CD14-positive monocyte (primary cell): ENCODE measurements around the gene PFKFB4. TPM values are rescaled to one million over a fixed set of nuclear protein-coding genes. Genes with fewer than 3 reads are reported as not detected.
A peak's percentile ranks its signal among the peaks of the same experiment; 100 is the strongest.

Experiments
- DNase-seq, 3 donors: peaks; one replicate each; pipeline ENCODE4 v3.0.0-alpha.2; 2011 to 2022
- H2AFZ ChIP-seq: 2 replicates; pipeline ENCODE4 v1.6.0; 2012; ENCODE audit warnings: mild to moderate bottlenecking, low read depth, low read length, inconsistent platforms; ENCODE audit not compliant: insufficient read depth, poor library complexity, severe bottlenecking
- H3K27ac ChIP-seq, 2 donors: 1 replicate in 1 of 2; 2 replicates in 1 of 2; pipeline ENCODE4 v1.5.1; 2012 to 2013; ENCODE audit warnings: low read length in 2 of 2, control low read depth in 1 of 2, inconsistent platforms in 1 of 2, low read depth in 1 of 2, mild to moderate bottlenecking in 1 of 2
- H3K27me3 ChIP-seq, 2 donors: one replicate each; pipeline versions ENCODE4 v1.6.0 to v1.6.1; 2011 to 2013; ENCODE audit warnings: low read length in 2 of 2; ENCODE audit not compliant: control insufficient read depth in 2 of 2, insufficient read depth in 2 of 2
- H3K36me3 ChIP-seq, 2 donors: replicated peaks in 1 of 2; 1 replicate in 1 of 2; 2 replicates in 1 of 2; pipeline versions ENCODE4 v1.5.1 to v1.6.1; 2012 to 2013; ENCODE audit warnings: low read length in 2 of 2, control low read depth in 1 of 2, inconsistent platforms in 1 of 2, mild to moderate bottlenecking in 1 of 2; ENCODE audit not compliant: insufficient read depth in 2 of 2, control insufficient read depth in 1 of 2
- H3K4me1 ChIP-seq, 2 donors: 1 replicate in 1 of 2; 2 replicates in 1 of 2; pipeline versions ENCODE4 v1.5.1 to v1.6.1; 2012 to 2013; ENCODE audit warnings: low read length in 2 of 2, control low read depth in 1 of 2, inconsistent platforms in 1 of 2, mild to moderate bottlenecking in 1 of 2, moderate library complexity in 1 of 2; ENCODE audit not compliant: insufficient read depth in 2 of 2, control insufficient read depth in 1 of 2
- H3K4me2 ChIP-seq: replicated peaks from 2 replicates; pipeline ENCODE3; 2012; ENCODE audit warnings: low read length, moderate library complexity, mild to moderate bottlenecking; ENCODE audit not compliant: poor library complexity, severe bottlenecking; ENCODE audit errors: extremely low read depth
- H3K4me3 ChIP-seq, 3 experiments: fragments of 200-600 bp in 1 of 3; sonication (generic) in 1 of 3; replicated peaks in 1 of 3; 1 replicate in 2 of 3; 2 replicates in 1 of 3; pipeline ENCODE4 v1.5.1; 2011 to 2013; ENCODE audit warnings: low read length in 3 of 3, mild to moderate bottlenecking in 3 of 3, control low read depth in 2 of 3, low read depth in 2 of 3, inconsistent platforms in 1 of 3, moderate library complexity in 1 of 3
- H3K79me2 ChIP-seq: 2 replicates; pipeline ENCODE4 v1.6.0; 2012; ENCODE audit warnings: mild to moderate bottlenecking, control low read depth, inconsistent platforms, low read length, moderate library complexity; ENCODE audit not compliant: insufficient read depth
- H3K9ac ChIP-seq: 2 replicates; pipeline ENCODE4 v1.6.0; 2017; ENCODE audit warnings: low read length, mild to moderate bottlenecking; ENCODE audit not compliant: insufficient read depth, poor library complexity, severe bottlenecking
- H3K9me3 ChIP-seq, 2 donors: replicated peaks in 1 of 2; 1 replicate in 1 of 2; 2 replicates in 1 of 2; pipeline versions ENCODE4 v1.5.1 to v1.6.1; 2012 to 2013; ENCODE audit warnings: low read length in 2 of 2, control low read depth in 1 of 2; ENCODE audit not compliant: control insufficient read depth in 1 of 2, insufficient read depth in 1 of 2
- H4K20me1 ChIP-seq: 2 replicates; pipeline ENCODE4 v1.6.0; 2012; ENCODE audit warnings: mild to moderate bottlenecking, low read length, control low read depth, moderate library complexity; ENCODE audit not compliant: insufficient read depth
- H3K27ac Mint-ChIP-seq, 7 donors: one replicate each; pipeline ENCODE4 v1.8.0; 2020; ENCODE audit warnings: mild to moderate bottlenecking in 7 of 7, mixed read lengths in 7 of 7, moderate library complexity in 6 of 7, inconsistent platforms in 2 of 7
- H3K27me3 Mint-ChIP-seq, 3 donors: one replicate each; pipeline ENCODE4 v1.8.0; 2021 to 2022; ENCODE audit warnings: low read depth in 3 of 3, mild to moderate bottlenecking in 3 of 3, mixed read lengths in 3 of 3, moderate library complexity in 3 of 3, inconsistent platforms in 1 of 3
- H3K36me3 Mint-ChIP-seq, 2 donors: one replicate each; pipeline ENCODE4 v1.8.0; 2020; ENCODE audit warnings: mixed read lengths in 2 of 2, inconsistent platforms in 1 of 2, mild to moderate bottlenecking in 1 of 2
- H3K4me1 Mint-ChIP-seq: one replicate; pipeline ENCODE4 v1.8.0; 2020; ENCODE audit warnings: mild to moderate bottlenecking, mixed read lengths
- H3K4me3 Mint-ChIP-seq, 2 donors: one replicate each; pipeline ENCODE4 v1.8.0; 2020; ENCODE audit warnings: mild to moderate bottlenecking in 2 of 2, mixed read lengths in 2 of 2, moderate library complexity in 1 of 2
- H3K9me3 Mint-ChIP-seq, 7 donors: one replicate each; pipeline ENCODE4 v1.8.0; 2020 to 2022; ENCODE audit warnings: mixed read lengths in 7 of 7, mild to moderate bottlenecking in 6 of 7, moderate library complexity in 6 of 7, inconsistent platforms in 2 of 7
- CTCF ChIP-seq: fragments of 200-600 bp; IDR thresholded peaks from one replicate; pipeline ENCODE4 v1.8.0; 2022; ENCODE audit warnings: antibody characterized with exemption, mild to moderate bottlenecking
- WGBS: methylation state at CpG from one replicate; pipeline ENCODE4 v1.1.5; 2013; ENCODE audit warnings: missing lambda C conversion rate; ENCODE audit not compliant: insufficient coverage; 5-methylcytosine and 5-hydroxymethylcytosine counted together
- intact Hi-C, 2 donors: fragments of 100-400 bp; cut with micrococcal nuclease; formaldehyde crosslinking; loops; one replicate each; pipeline versions ENCODE4 v1.15.0 to v1.15.1; 2023
- polyA plus RNA-seq, 3 donors: library from polyadenylated mRNA; depleted of rRNA in 1 of 3; unstranded in 2 of 3; stranded (reverse) in 1 of 3; fragments of 300-500 nt in 2 of 3; fragments of >200 nt in 1 of 3; fragmentation: Illumina TruSeq in 2 of 3; gene quantifications; 1 replicate in 2 of 3; 2 replicates in 1 of 3; pipeline ENCODE4 v1.2.3, GENCODE V29; 2012 to 2021

Gene PFKFB4
- polyA plus RNA-seq, 3 donors, result 32.2 to 44.9 (median 34.9) TPM

GRCh38 chr3:48548729-48549705 is 7.6 kb downstream of the PFKFB4 start:
- Mint-ChIP-seq H3K27ac (peak overlapping the region; percentile 60 to 92 (median 82)), H3K9me3 (no peaks in the 10 kb centered on the region), H3K27me3 (peaks cover 0 to 2% (median 1%) of the 10 kb centered on the region in 3 donors), H3K36me3 (peaks cover 49 to 75% of the 10 kb centered on the region in 2 donors), H3K4me1 (peaks cover 71% of the 10 kb centered on the region), H3K4me3 (no peak overlapping the region)
- H4K20me1 ChIP-seq, result peaks cover 14% of the 10 kb centered on the region
- H3K4me2 ChIP-seq, result no peak overlapping the region
- no peak overlapping the region for H3K4me3 ChIP-seq
- peaks cover 37 to 50% of the 10 kb centered on the region in 2 donors for H3K36me3 ChIP-seq
- no peak overlapping the region for H3K9ac ChIP-seq
- TF ChIP-seq CTCF, result peak; percentile 87
- no peak overlapping the region for H2AFZ ChIP-seq
- WGBS, result 65% methylated on average over 7 of the region's 10 CpGs
- peak overlapping the region; percentile 31 to 49 for H3K27ac ChIP-seq
- H3K4me1 ChIP-seq, result peaks cover 55 to 75% of the 10 kb centered on the region in 2 donors
- peaks cover 41% of the 10 kb centered on the region for H3K79me2 ChIP-seq
- intact Hi-C loops, result loop anchor here (2.0 to 10.0 kb wide), 3 partner anchors 82 to 274 kb away; a partner anchor contains a TSS
- H3K9me3 ChIP-seq, result no peaks in the 10 kb centered on the region
- peak; percentile 91 to 94 (median 91) for DNase-seq
- H3K27me3 ChIP-seq, result no peaks in the 10 kb centered on the region

GRCh38 chr3:48548126-48548525 is 8.5 kb downstream of the PFKFB4 start:
- no peak for TF ChIP-seq CTCF
- Mint-ChIP-seq H3K4me1 (peaks cover 71% of the 10 kb centered on the region), H3K27ac (peak overlapping the region in 3 of 7 donors; percentile 54 to 78 (median 74)), H3K4me3 (no peak overlapping the region), H3K36me3 (peaks cover 49 to 73% of the 10 kb centered on the region in 2 donors), H3K27me3 (peaks cover 0 to 2% (median 1%) of the 10 kb centered on the region in 3 donors), H3K9me3 (no peaks in the 10 kb centered on the region)
- Histone ChIP-seq H3K4me1 (peaks cover 55 to 75% of the 10 kb centered on the region in 2 donors), H3K36me3 (peaks cover 37 to 54% of the 10 kb centered on the region in 2 donors), H3K27ac (no peak overlapping the region), H3K4me3 (no peak overlapping the region), H3K9ac (no peak overlapping the region), H3K79me2 (peaks cover 35% of the 10 kb centered on the region), H3K4me2 (no peak overlapping the region), H3K9me3 (no peaks in the 10 kb centered on the region), H4K20me1 (peaks cover 14% of the 10 kb centered on the region), H2AFZ (no peak overlapping the region), H3K27me3 (no peaks in the 10 kb centered on the region)
- no CpG with 5 or more reads among the region's 5 CpGs for WGBS
- intact Hi-C loops, result loop anchor here (2.0 to 10.0 kb wide), 3 partner anchors 81 to 273 kb away; a partner anchor contains a TSS
- no peak for DNase-seq
